ENCODE measurements around the gene ADCY10. TPM values are rescaled to one million over a fixed set of nuclear protein-coding genes. Genes with fewer than 3 reads are reported as not detected.

ADCY10 gene
- total and polyA plus RNA-seq, 9 of the 15 experiments (the other 6 are each of a cell fraction or from before 2014, with no cell fraction given): 0.08 to 0.86 (median 0.22) TPM

DNA sequence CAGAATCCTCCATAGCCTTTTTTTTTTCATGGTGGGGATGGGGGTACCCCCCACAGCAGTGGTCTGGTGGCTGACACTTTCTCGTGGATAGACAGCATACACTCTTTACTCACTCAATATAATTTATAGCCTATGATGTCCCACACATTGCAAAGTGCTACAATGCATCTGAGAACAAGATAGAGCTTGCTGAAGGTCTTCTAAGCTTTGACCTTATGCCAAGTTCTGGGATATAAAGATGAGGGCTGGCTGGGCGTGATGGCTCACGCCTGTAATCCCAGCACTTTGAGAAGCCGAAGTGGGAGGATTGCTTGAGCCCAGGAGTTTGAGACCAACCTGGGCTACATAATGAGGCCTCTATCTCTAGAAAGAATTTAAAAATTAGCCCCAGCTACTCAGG, 114.2 kb downstream of the ADCY10 start:
- 78% methylated on average over 4 of the region's 4 CpGs for WGBS (ENCODE audit: insufficient coverage, low coverage, missing lambda C conversion rate)
- no TSS peak for BruUV-seq (replicated peaks)
- POLR2A ChIA-PET: interaction anchor here (0.6 to 1.9 kb wide), 5 partner anchors 8 to 579 kb away, joined by 3 to 8 read pairs (median 4); no protein-coding TSS in a partner anchor
- Histone ChIP-seq H3K9me3 (replicated peaks; ENCODE audit: control insufficient read depth, insufficient read depth, low read depth, low read length) (peaks cover 5% of the 10 kb centered on the region; the same call in 1 of the 2 replicates), H3K36me3 (ENCODE audit: control insufficient read depth, insufficient read depth, low read length) (0 out of 3 replicates have a peak, but pooled peaks cover 3% of the 10 kb centered on the region), H3K4me2 (ENCODE audit: insufficient read depth, low read length) (no peak overlapping the region), H3K27me3 (ENCODE audit: control insufficient read depth in 2 of 2, insufficient read depth in 2 of 2, low read length in 2 of 2) (no peaks in the 10 kb centered on the region), H3K4me1 (replicated peaks in 1 of 2; ENCODE audit: control insufficient read depth in 2 of 2, insufficient read depth in 2 of 2, low read length in 2 of 2) (peaks cover 0 to 3% of the 10 kb centered on the region in 2 experiments; a peak in 3 of 5 replicates), H3K9ac (ENCODE audit: insufficient read depth in 1 of 2, low read depth in 2 of 2, low read length in 2 of 2) (no peak overlapping the region), H3K79me2 (ENCODE audit: control insufficient read depth, insufficient read depth, low read length) (no peaks in the 10 kb centered on the region), H3K9me1 (ENCODE audit: control insufficient read depth, insufficient read depth, low read length) (no peaks in the 10 kb centered on the region), H2AFZ (ENCODE audit: low read depth, low read length) (no peak overlapping the region), H3K4me3 (no peak overlapping the region), H3K27ac (ENCODE audit: extremely low read depth, low read depth, low read length) (no peak overlapping the region), H4K20me1 (replicated peaks; ENCODE audit: control insufficient read depth, insufficient read depth, low read length) (no peaks in the 10 kb centered on the region)
- intact Hi-C loops (cut with micrococcal nuclease) (loop anchor here (5.0 kb wide), 1 partner anchor 68 kb away; no protein-coding TSS in a partner anchor), in situ Hi-C loops (cut with MboI) (loop anchor here (5.0 kb wide), 1 partner anchor 82 kb away; no protein-coding TSS in a partner anchor)
- FAIRE-seq (no peak), DNase-seq (ENCODE audit: extremely low read depth in 1 of 4, low spot score in 3 of 4) (no peak), ATAC-seq (no peak)
- CTCF ChIA-PET (ENCODE audit: low intra/inter-chr PET ratio): no interaction called here
- no peak for TF ChIP-seq ZNF77 (CRISPR knock-in tag; IDR thresholded peaks at IDR 0.05)
- no peak for TF ChIP-seq FIP1L1 (IDR thresholded peaks at IDR 0.05; ENCODE audit: low read depth, low read length, poor library complexity, severe bottlenecking)
- TF ChIP-seq, protein P1, sequence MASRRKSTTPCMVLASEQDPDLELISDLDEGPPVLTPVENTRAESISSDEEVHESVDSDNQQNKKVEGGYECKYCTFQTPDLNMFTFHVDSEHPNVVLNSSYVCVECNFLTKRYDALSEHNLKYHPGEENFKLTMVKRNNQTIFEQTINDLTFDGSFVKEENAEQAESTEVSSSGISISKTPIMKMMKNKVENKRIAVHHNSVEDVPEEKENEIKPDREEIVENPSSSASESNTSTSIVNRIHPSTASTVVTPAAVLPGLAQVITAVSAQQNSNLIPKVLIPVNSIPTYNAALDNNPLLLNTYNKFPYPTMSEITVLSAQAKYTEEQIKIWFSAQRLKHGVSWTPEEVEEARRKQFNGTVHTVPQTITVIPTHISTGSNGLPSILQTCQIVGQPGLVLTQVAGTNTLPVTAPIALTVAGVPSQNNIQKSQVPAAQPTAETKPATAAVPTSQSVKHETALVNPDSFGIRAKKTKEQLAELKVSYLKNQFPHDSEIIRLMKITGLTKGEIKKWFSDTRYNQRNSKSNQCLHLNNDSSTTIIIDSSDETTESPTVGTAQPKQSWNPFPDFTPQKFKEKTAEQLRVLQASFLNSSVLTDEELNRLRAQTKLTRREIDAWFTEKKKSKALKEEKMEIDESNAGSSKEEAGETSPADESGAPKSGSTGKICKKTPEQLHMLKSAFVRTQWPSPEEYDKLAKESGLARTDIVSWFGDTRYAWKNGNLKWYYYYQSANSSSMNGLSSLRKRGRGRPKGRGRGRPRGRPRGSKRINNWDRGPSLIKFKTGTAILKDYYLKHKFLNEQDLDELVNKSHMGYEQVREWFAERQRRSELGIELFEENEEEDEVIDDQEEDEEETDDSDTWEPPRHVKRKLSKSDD (conservative IDR thresholded peaks at IDR 0.05; ENCODE audit: low read length): no peak
- no peak for TF ChIP-seq GTF2E2 (tag; IDR thresholded peaks at IDR 0.05)
- no peak for TF ChIP-seq HMGN3 (IDR thresholded peaks at IDR 0.05; ENCODE audit: borderline replicate concordance, extremely low read depth, insufficient read length, low read depth, low read length)
- TF ChIP-seq, protein P2, sequence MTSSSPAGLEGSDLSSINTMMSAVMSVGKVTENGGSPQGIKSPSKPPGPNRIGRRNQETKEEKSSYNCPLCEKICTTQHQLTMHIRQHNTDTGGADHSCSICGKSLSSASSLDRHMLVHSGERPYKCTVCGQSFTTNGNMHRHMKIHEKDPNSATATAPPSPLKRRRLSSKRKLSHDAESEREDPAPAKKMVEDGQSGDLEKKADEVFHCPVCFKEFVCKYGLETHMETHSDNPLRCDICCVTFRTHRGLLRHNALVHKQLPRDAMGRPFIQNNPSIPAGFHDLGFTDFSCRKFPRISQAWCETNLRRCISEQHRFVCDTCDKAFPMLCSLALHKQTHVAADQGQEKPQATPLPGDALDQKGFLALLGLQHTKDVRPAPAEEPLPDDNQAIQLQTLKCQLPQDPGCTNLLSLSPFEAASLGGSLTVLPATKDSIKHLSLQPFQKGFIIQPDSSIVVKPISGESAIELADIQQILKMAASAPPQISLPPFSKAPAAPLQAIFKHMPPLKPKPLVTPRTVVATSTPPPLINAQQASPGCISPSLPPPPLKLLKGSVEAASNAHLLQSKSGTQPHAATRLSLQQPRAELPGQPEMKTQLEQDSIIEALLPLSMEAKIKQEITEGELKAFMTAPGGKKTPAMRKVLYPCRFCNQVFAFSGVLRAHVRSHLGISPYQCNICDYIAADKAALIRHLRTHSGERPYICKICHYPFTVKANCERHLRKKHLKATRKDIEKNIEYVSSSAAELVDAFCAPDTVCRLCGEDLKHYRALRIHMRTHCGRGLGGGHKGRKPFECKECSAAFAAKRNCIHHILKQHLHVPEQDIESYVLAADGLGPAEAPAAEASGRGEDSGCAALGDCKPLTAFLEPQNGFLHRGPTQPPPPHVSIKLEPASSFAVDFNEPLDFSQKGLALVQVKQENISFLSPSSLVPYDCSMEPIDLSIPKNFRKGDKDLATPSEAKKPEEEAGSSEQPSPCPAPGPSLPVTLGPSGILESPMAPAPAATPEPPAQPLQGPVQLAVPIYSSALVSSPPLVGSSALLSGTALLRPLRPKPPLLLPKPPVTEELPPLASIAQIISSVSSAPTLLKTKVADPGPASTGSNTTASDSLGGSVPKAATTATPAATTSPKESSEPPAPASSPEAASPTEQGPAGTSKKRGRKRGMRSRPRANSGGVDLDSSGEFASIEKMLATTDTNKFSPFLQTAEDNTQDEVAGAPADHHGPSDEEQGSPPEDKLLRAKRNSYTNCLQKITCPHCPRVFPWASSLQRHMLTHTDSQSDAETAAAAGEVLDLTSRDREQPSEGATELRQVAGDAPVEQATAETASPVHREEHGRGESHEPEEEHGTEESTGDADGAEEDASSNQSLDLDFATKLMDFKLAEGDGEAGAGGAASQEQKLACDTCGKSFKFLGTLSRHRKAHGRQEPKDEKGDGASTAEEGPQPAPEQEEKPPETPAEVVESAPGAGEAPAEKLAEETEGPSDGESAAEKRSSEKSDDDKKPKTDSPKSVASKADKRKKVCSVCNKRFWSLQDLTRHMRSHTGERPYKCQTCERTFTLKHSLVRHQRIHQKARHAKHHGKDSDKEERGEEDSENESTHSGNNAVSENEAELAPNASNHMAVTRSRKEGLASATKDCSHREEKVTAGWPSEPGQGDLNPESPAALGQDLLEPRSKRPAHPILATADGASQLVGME (CRISPR knock-in tag; IDR thresholded peaks at IDR 0.05): no peak
- no peak for TF ChIP-seq ZNF253 (CRISPR knock-in tag; conservative IDR thresholded peaks at IDR 0.05)
- TF ChIP-seq TRIM24 (IDR thresholded peaks at IDR 0.05): no peak
- no peak for TF ChIP-seq FOXA3 (CRISPR knock-in tag; conservative IDR thresholded peaks at IDR 0.05 in 1 of 2, IDR thresholded peaks at IDR 0.05 in 1 of 2)
- no peak for TF ChIP-seq ZNF75A (CRISPR knock-in tag; IDR thresholded peaks at IDR 0.05)
- TF ChIP-seq NBN (IDR thresholded peaks at IDR 0.05; ENCODE audit: low read depth): no peak
- no peak for TF ChIP-seq HNRNPH1 (optimal IDR thresholded peaks at IDR 0.05; ENCODE audit: low read depth, low read length)
- TF ChIP-seq PHF21A (IDR thresholded peaks at IDR 0.05; ENCODE audit: borderline replicate concordance, low read depth): no peak
- TF ChIP-seq, protein P3, sequence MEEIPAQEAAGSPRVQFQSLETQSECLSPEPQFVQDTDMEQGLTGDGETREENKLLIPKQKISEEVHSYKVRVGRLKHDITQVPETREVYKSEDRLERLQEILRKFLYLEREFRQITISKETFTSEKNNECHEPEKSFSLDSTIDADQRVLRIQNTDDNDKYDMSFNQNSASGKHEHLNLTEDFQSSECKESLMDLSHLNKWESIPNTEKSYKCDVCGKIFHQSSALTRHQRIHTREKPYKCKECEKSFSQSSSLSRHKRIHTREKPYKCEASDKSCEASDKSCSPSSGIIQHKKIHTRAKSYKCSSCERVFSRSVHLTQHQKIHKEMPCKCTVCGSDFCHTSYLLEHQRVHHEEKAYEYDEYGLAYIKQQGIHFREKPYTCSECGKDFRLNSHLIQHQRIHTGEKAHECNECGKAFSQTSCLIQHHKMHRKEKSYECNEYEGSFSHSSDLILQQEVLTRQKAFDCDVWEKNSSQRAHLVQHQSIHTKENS (CRISPR knock-in tag; IDR thresholded peaks at IDR 0.05): no peak
